T-helper 2 cell (primary cell): ENCODE measurements around the gene RPGRIP1.
A peak's percentile ranks its signal among the peaks of the same experiment; 100 is the strongest.
"Not testable (repeated sequence)": the region's sequence is repeated elsewhere in the genome, so short reads cannot be mapped to it uniquely, and the experiment has no call there.

Experiments
- DNase-seq, 5 experiments: peaks; one replicate each; pipeline versions ENCODE4 v3.0.0 to v3.0.0-alpha.2; 2012 to 2022
- total RNA-seq, 2 donors: gene quantifications; one replicate each; lab custom pipeline; 2026; lab: John Stamatoyannopoulos, UW

Gene RPGRIP1
- total RNA-seq: 0 reads per million in 2 donors

- no peak for DNase-seq
Observed at GRCh38 chr14:21279783-21280182, at the start of gene RPGRIP1. TSS of gene RPGRIP1 (plus strand) at chr14:21280083. CDS start at chr14:21287977, 7,894 bp downstream.

- DNase-seq: peak in 2 of 5 experiments; percentile 53 to 75
Observed at GRCh38 chr14:21231020-21231652, 48.7 kb upstream of the RPGRIP1 start.

GRCh38 chr14:21233457-21234076 is 46.3 kb upstream of the RPGRIP1 start:
- peak in 1 of 5 experiments; percentile 39 for DNase-seq

GRCh38 chr14:21234112-21234511 is 45.8 kb upstream of the RPGRIP1 start:
- DNase-seq: no peak

- DNase-seq: no peak
Observed at GRCh38 chr14:21236948-21237797, 42.7 kb upstream of the RPGRIP1 start.

GRCh38 chr14:21238823-21239518 is 40.9 kb upstream of the RPGRIP1 start:
- DNase-seq: no peak

- no peak for DNase-seq
Observed at GRCh38 chr14:21240417-21240816, 39.5 kb upstream of the RPGRIP1 start.

GRCh38 chr14:21241218-21241819 is 38.6 kb upstream of the RPGRIP1 start:
- peak in 1 of 5 experiments; percentile 28 for DNase-seq

- no peak for DNase-seq
Observed at GRCh38 chr14:21244544-21244943, 35.3 kb upstream of the RPGRIP1 start.

GRCh38 chr14:21245813-21246212 is 34.1 kb upstream of the RPGRIP1 start:
- DNase-seq: no peak

GRCh38 chr14:21248338-21248737 is 31.5 kb upstream of the RPGRIP1 start:
- DNase-seq: no peak

GRCh38 chr14:21248739-21249411 is 31.0 kb upstream of the RPGRIP1 start:
- DNase-seq: no peak

GRCh38 chr14:21251215-21251614 is 28.7 kb upstream of the RPGRIP1 start:
- DNase-seq: no peak

GRCh38 chr14:21252149-21252548 is 27.7 kb upstream of the RPGRIP1 start:
- DNase-seq: no peak

GRCh38 chr14:21255385-21256101 is 24.3 kb upstream of the RPGRIP1 start:
- DNase-seq: no peak

- DNase-seq: not testable (repeated sequence)
Observed at GRCh38 chr14:21256102-21256447, 23.8 kb upstream of the RPGRIP1 start.

GRCh38 chr14:21256539-21257393 is 23.1 kb upstream of the RPGRIP1 start:
- no peak for DNase-seq

GRCh38 chr14:21257394-21257909 is 22.4 kb upstream of the RPGRIP1 start:
- DNase-seq: peak in 1 of 5 experiments; percentile 34

GRCh38 chr14:21258005-21258888 is 21.6 kb upstream of the RPGRIP1 start:
- no peak for DNase-seq
